Activated T-helper 1 cell treated with anti-CD3 and anti-CD28 coated beads, Interleukin-12 subunit alpha, Interleukin-12 subunit beta, Interleukin-2, Interleukin-4 antibody, amounts not matched to agents 30 ng/mL and 10 ng/mL and 1 ng/mL, durations not matched to agents 14 hours and 24 hours and 36 hours (primary cell): Measurements from ENCODE around the gene LCN1. TPM values are rescaled to one million over a fixed set of nuclear protein-coding genes. Genes with fewer than 3 reads are reported as not detected.
A peak's percentile ranks its signal among the peaks of the same experiment; 100 is the strongest.

ENCODE experiments used
- DNase-seq: peaks from one replicate; pipeline ENCODE4 v3.0.0; 2021; ENCODE audit warnings: low spot score
- H3K27ac Mint-ChIP-seq: one replicate; pipeline ENCODE4 v1.8.0; 2021; ENCODE audit warnings: mild to moderate bottlenecking, mixed read lengths
- H3K27me3 Mint-ChIP-seq: one replicate; pipeline ENCODE4 v1.8.0; 2022; ENCODE audit warnings: mild to moderate bottlenecking, moderate library complexity, mixed read lengths; ENCODE audit not compliant: insufficient read depth
- H3K36me3 Mint-ChIP-seq: one replicate; pipeline ENCODE4 v1.8.0; 2021; ENCODE audit warnings: low read depth, mixed read lengths
- H3K4me1 Mint-ChIP-seq: one replicate; pipeline ENCODE4 v1.8.0; 2021; ENCODE audit warnings: low read depth, mixed read lengths
- H3K4me3 Mint-ChIP-seq: one replicate; pipeline ENCODE4 v1.8.0; 2021; ENCODE audit warnings: mild to moderate bottlenecking, moderate library complexity, mixed read lengths
- H3K9me3 Mint-ChIP-seq: one replicate; pipeline ENCODE4 v1.8.0; 2021; ENCODE audit warnings: mixed read lengths
- intact Hi-C: fragments of 100-400 bp; cut with micrococcal nuclease; formaldehyde crosslinking; loops from one replicate; pipeline ENCODE4 v1.15.1; 2024
- total RNA-seq: library from RNA; stranded (reverse); gene quantifications from 2 replicates; pipeline ENCODE4 v1.2.3, GENCODE V29; 2022

Gene LCN1
- total RNA-seq, 1 donor from 2014 or later, result not detected

GRCh38 chr9:135503371-135504261 lies 17.6 kb upstream of the LCN1 start:
- peak overlapping the region; percentile 23 for H3K27ac Mint-ChIP-seq
- peaks cover 18% of the 10 kb centered on the region for H3K4me1 Mint-ChIP-seq
- no peak for DNase-seq
- intact Hi-C loops, result loop anchor here (5.0 to 10.0 kb wide), 2 partner anchors 36 to 611 kb away; partner anchors contain the start of gene TMEM250
- no peaks in the 10 kb centered on the region for H3K27me3 Mint-ChIP-seq
- H3K9me3 Mint-ChIP-seq, result no peaks in the 10 kb centered on the region
- peaks cover 16% of the 10 kb centered on the region for H3K36me3 Mint-ChIP-seq
- H3K4me3 Mint-ChIP-seq, result peak overlapping the region; percentile 92

- no peak overlapping the region for H3K4me3 Mint-ChIP-seq
- peak; percentile 28 for DNase-seq
- intact Hi-C loops, result loop anchor here (5.0 to 10.0 kb wide), 2 partner anchors 37 to 610 kb away; partner anchors contain the start of gene TMEM250
Measured at GRCh38 chr9:135504262-135505243, 16.7 kb upstream of the LCN1 start.

GRCh38 chr9:135505406-135506187 lies 15.6 kb upstream of the LCN1 start:
- intact Hi-C loops, result loop anchor here (10.0 kb wide), 1 partner anchor 609 kb away; the partner anchor contains the start of gene TMEM250
- DNase-seq, result no peak

More at GRCh38 chr9:135504262-135505243, 16.7 kb upstream of the LCN1 start:
- no peak overlapping the region for H3K27ac Mint-ChIP-seq
- peaks cover 6% of the 10 kb centered on the region for H3K9me3 Mint-ChIP-seq
- peaks cover 16% of the 10 kb centered on the region for H3K36me3 Mint-ChIP-seq
- H3K27me3 Mint-ChIP-seq, result no peaks in the 10 kb centered on the region
- peaks cover 13% of the 10 kb centered on the region for H3K4me1 Mint-ChIP-seq

GRCh38 chr9:135506327-135507103 lies 14.7 kb upstream of the LCN1 start:
- peaks cover 21% of the 10 kb centered on the region for H3K4me1 Mint-ChIP-seq
- no peak overlapping the region for H3K4me3 Mint-ChIP-seq
- DNase-seq, result no peak
- H3K27me3 Mint-ChIP-seq, result no peaks in the 10 kb centered on the region
- peaks cover 6% of the 10 kb centered on the region for H3K9me3 Mint-ChIP-seq
- no peak overlapping the region for H3K27ac Mint-ChIP-seq
- intact Hi-C loops, result loop anchor here (10.0 kb wide), 1 partner anchor 608 kb away; the partner anchor contains the start of gene TMEM250
- peaks cover 16% of the 10 kb centered on the region for H3K36me3 Mint-ChIP-seq

More at GRCh38 chr9:135505406-135506187, 15.6 kb upstream of the LCN1 start:
- Mint-ChIP-seq H3K27ac (no peak overlapping the region), H3K36me3 (peaks cover 16% of the 10 kb centered on the region), H3K4me3 (no peak overlapping the region), H3K4me1 (peaks cover 13% of the 10 kb centered on the region), H3K27me3 (no peaks in the 10 kb centered on the region), H3K9me3 (peaks cover 6% of the 10 kb centered on the region)

DNA sequence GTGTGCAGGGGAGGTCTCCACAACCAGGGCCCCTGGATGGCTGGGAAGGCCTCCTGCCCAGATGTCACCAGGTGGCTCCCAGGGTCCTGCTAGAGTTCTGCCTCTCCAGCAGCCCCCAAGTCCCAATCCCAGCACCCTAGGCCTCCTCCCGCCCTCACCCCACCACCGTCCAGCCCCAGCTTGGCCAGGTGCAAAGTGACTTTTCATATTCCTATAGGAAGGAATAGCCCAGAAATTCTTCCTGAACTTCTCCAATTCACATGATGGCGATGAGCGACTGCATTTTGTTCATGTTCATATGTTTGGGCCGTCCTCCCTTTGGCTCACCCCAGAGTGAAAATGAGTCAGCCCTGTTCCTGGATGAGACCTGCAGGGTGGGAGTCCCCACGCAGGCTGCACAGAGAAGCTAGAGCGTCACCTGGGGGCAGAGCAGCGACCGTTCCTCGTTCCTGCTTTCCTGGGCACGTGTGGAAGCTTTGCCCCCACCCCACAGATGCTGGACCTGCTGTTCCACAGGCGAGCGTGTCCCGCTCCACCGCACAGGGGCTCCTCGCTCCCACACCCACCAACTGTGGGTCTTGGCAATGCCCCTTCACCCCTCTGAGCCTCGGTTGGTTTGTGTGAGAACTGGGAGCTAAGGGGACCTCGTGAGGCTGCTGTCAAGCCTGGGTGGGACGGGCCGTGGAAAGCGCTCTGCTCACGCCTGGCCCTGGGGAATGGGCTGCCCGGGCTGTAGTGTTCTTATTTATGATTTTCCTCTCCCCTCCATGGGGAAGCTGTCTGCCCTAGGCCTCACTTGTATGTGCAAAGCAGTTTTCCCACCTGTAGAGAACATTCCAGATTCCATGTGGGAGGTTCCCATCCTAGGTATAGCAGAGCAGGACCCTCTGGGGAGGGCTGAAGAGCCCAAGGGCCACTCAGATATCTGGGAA lies 13.9 kb upstream of the LCN1 start:
- Mint-ChIP-seq H3K27ac (no peak overlapping the region), H3K4me3 (no peak overlapping the region), H3K4me1 (peaks cover 20% of the 10 kb centered on the region), H3K9me3 (peaks cover 6% of the 10 kb centered on the region), H3K27me3 (peaks cover 1% of the 10 kb centered on the region), H3K36me3 (peaks cover 13% of the 10 kb centered on the region)
- DNase-seq, result no peak
- intact Hi-C loops, result loop anchor here (10.0 kb wide), 1 partner anchor 607 kb away; the partner anchor contains the start of gene TMEM250

GRCh38 chr9:135508211-135508820 lies 12.9 kb upstream of the LCN1 start:
- peaks cover 6% of the 10 kb centered on the region for H3K9me3 Mint-ChIP-seq

DNA sequence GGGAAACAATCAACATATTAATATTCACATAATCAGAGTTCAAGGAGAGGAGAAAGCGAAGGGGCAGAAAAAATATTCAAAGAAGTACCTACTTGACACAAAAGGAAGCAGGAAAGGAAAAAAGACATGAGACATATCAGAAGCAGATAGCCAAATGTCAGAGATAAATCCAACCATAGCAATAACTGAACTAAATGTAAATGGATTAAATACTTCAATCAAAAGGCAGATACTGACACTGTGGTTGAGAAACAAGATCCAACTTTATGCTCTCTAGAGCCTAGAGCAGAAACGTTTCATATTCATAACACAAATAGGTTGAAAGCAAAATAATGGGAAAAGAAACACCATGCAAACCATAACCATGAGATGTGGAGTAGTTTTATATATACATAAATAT lies 11.8 kb upstream of the LCN1 start:
- peaks cover 6% of the 10 kb centered on the region for H3K27me3 Mint-ChIP-seq
- H3K27ac Mint-ChIP-seq, result no peak overlapping the region
- intact Hi-C loops, result loop anchor here (10.0 kb wide), 1 partner anchor 605 kb away; the partner anchor contains the start of gene TMEM250
- peaks cover 22% of the 10 kb centered on the region for H3K4me1 Mint-ChIP-seq
- peaks cover 6% of the 10 kb centered on the region for H3K9me3 Mint-ChIP-seq
- no peak for DNase-seq
- no peak overlapping the region for H3K4me3 Mint-ChIP-seq
- H3K36me3 Mint-ChIP-seq, result peaks cover 7% of the 10 kb centered on the region

More at GRCh38 chr9:135508211-135508820, 12.9 kb upstream of the LCN1 start:
- Mint-ChIP-seq H3K4me3 (no peak overlapping the region), H3K36me3 (peaks cover 9% of the 10 kb centered on the region), H3K27me3 (peaks cover 6% of the 10 kb centered on the region), H3K27ac (no peak overlapping the region), H3K4me1 (peaks cover 22% of the 10 kb centered on the region)
- DNase-seq, result no peak
- intact Hi-C loops, result loop anchor here (10.0 kb wide), 1 partner anchor 606 kb away; the partner anchor contains the start of gene TMEM250

DNA sequence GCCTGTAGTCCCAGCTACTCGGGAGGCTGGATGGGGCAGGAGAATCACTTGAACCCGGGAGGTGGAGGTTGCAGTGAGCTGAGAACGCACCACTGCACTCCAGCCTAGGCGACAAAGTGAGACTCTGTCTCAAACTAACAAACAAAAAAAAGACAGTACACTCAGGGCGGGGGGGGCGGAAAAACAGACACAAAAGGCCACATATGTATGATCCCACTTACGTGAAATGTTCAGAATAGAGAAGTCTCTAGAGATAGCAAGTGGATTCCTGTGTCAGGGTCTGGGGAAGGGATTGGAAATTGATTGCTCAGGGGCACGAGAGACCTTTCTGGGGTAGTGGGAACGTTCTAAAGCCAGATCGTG lies 9.0 kb upstream of the LCN1 start:
- peaks cover 6% of the 10 kb centered on the region for H3K27me3 Mint-ChIP-seq
- intact Hi-C loops, result no loop called here
- DNase-seq, result no peak
- H3K4me3 Mint-ChIP-seq, result no peak overlapping the region
- peaks cover 6% of the 10 kb centered on the region for H3K9me3 Mint-ChIP-seq
- H3K27ac Mint-ChIP-seq, result no peak overlapping the region
- H3K4me1 Mint-ChIP-seq, result peaks cover 28% of the 10 kb centered on the region
- no peaks in the 10 kb centered on the region for H3K36me3 Mint-ChIP-seq

GRCh38 chr9:135512904-135513303 lies 8.3 kb upstream of the LCN1 start:
- no peak for DNase-seq
- no peak overlapping the region for H3K27ac Mint-ChIP-seq
- peaks cover 28% of the 10 kb centered on the region for H3K4me1 Mint-ChIP-seq
- intact Hi-C loops, result no loop called here
- H3K4me3 Mint-ChIP-seq, result no peak overlapping the region
- H3K27me3 Mint-ChIP-seq, result peaks cover 9% of the 10 kb centered on the region
- no peaks in the 10 kb centered on the region for H3K36me3 Mint-ChIP-seq
- H3K9me3 Mint-ChIP-seq, result peaks cover 6% of the 10 kb centered on the region

DNA sequence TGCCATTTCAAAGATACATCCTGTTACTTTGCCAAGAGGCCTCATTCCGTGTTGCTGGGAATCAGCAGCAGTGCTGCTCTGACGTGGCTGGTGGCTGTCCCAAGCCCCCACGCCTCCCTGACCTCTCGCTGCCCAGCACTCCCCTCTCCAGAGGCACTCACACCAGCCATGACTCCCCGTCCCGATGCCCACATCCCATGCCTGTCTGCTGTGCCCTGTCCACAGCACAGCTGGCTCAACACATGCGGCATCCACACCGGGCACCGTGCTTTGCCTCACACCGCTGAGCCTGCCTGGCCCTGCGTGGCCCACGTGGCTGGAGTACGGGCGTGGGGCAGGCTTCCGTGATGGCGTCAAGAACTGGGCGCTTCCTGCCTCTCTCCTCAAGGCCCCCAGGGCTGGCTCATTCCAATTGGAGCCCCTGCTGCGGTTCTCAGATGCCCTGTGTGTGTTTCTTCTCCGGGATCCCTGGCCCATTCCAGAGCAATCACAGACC lies 7.8 kb upstream of the LCN1 start:
- intact Hi-C loops, result no loop called here

More for the DNA sequence above, 7.8 kb upstream of the LCN1 start:
- Mint-ChIP-seq H3K4me3 (no peak overlapping the region), H3K4me1 (peaks cover 28% of the 10 kb centered on the region), H3K27ac (no peak overlapping the region), H3K9me3 (peaks cover 6% of the 10 kb centered on the region), H3K36me3 (no peaks in the 10 kb centered on the region), H3K27me3 (peaks cover 9% of the 10 kb centered on the region)
- DNase-seq, result no peak
